ENCODE measurements around the gene PSMC1.
A peak's percentile ranks its signal among the peaks of the same experiment; 100 is the strongest.

The PSMC1 gene

GRCh38 chr14:90302529-90303303 is 46.4 kb downstream of the PSMC1 start:
- DNase-seq (ENCODE audit: low spot score): no peak

- DNase-seq (ENCODE audit: low spot score): no peak
Observed at GRCh38 chr14:90303473-90303872, 47.1 kb downstream of the PSMC1 start.

GRCh38 chr14:90304502-90304901 is 48.1 kb downstream of the PSMC1 start:
- DNase-seq (ENCODE audit: low spot score): no peak

DNA sequence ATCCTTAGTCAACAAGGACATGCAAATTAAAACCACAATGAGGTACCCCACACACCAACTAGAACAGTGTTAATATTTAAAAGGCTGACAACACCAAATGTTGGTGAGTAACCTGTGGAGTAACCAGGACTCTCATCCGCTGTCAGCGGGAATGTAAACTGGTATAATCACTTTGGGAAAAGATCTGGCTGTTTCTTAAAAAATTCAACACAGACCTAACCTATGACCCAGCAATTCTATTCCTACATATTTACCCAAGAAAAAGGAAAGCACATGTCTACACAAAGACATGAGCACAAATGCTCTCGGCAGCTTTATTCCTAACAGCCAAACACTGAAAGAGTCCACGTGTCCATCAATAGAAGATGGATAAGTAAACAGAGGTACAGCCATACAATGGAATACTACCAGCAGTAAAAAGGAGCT is 48.8 kb downstream of the PSMC1 start:
- DNase-seq (ENCODE audit: low spot score): no peak

DNA sequence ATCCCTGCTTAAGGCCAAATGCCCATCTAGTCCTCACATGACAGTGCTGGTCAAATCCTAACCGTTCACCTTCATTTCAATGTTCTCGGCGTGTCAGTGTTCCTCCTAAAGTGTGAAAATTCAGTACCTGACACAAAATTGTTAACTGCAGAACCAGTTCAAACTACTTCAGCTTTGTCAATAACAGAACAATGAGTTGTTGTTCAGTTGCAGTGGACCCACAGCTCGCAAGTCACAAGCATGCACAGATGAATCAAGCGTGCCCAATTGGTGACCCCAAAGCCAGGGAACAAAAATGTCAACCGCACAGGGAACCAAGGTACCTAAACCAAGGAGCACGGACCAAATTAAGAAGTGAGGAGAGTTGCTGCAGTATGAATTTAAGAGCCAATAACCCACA is 52.2 kb downstream of the PSMC1 start:
- peak; percentile 37 for DNase-seq (ENCODE audit: low spot score)

DNA sequence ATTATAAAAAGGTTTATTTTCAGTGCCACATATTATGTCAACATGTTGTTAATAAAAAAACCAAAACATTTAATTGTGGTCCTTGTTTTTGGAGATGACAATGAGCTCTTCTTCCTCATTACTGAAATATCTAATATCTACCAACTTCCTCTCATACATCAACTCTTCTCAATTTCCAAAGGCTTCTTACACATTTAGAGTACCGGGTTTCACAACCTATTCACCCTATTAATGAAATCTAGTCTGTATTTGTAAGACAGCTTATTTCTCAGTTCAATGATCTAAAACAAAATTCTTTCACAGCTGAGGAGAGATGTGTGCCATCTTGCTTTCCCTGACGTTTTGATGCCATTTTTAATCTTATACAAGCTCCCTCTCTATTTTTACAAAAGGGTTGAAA is 60.9 kb downstream of the PSMC1 start:
- no peak for DNase-seq (ENCODE audit: low spot score)

GRCh38 chr14:90318016-90318415 is 61.7 kb downstream of the PSMC1 start:
- no peak for DNase-seq (ENCODE audit: low spot score)

GRCh38 chr14:90319173-90319572 is 62.8 kb downstream of the PSMC1 start:
- no peak for DNase-seq (ENCODE audit: low spot score)

DNA sequence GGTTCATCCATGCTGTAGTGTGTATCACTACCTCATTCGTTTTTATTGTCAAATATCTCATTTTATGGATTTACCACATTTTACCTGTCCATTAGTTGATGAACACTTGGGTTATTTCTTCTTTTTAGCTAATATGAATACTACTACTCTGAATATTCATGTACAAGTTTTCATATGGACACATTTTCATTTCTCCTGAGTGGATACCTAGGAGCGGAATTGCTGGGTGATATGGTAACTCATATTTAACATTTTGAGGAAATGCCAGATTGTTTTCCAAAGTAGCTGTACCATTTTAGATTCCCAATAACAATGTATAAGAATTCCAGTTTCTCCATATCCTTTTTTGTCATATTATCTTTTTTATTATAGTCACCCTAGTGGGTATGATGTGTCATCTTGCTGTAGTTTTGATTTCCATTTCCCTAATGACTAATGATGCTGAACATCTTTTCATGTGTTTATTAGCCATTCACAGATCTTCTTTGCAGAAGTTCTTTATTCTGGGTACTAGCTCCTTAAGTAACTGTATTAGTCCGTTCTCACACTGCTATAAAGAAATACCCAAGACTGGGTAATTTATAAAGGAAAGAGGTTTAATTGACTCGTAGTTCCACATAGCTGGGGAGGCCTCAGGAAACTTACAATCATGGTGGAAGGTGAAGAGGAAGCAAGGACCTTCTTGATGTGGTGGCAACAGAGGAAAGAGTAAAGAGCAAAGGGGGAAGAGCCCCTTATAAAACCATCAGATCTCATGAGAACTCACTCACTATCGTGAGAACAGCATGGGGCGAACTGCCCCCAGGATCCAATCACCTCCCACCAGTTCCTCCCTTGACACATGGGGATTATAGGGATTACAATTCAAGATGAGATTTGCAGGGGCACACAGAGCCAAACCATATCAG is 63.5 kb downstream of the PSMC1 start:
- no peak for DNase-seq (ENCODE audit: low spot score)

GRCh38 chr14:90321891-90322290 is 65.5 kb downstream of the PSMC1 start:
- no peak for DNase-seq (ENCODE audit: low spot score)

Measured in Ammon's horn (tissue), 1 donor.